A673 (cell line): ENCODE measurements around the gene CALM3.

ENCODE experiments used
- EZH2 ChIP-seq: fragments of 200-600 bp; sonication (generic); IDR thresholded peaks from 2 replicates; pipeline ENCODE4 v1.6.1; 2017; ENCODE audit warnings: borderline replicate concordance, low read depth, mild to moderate bottlenecking, mixed read lengths, antibody characterized with exemption, low read length; ENCODE audit not compliant: poor library complexity, severe bottlenecking
- TF ChIP-seq, protein P1 (sequence below): fragments of 300-800, 200-600 bp; sonication (generic); conservative IDR thresholded peaks from 2 replicates; pipeline ENCODE4 v1.5.1; 2017; ENCODE audit warnings: low read depth, mild to moderate bottlenecking, antibody characterized with exemption, low read length, moderate library complexity, mixed read lengths

DNA sequence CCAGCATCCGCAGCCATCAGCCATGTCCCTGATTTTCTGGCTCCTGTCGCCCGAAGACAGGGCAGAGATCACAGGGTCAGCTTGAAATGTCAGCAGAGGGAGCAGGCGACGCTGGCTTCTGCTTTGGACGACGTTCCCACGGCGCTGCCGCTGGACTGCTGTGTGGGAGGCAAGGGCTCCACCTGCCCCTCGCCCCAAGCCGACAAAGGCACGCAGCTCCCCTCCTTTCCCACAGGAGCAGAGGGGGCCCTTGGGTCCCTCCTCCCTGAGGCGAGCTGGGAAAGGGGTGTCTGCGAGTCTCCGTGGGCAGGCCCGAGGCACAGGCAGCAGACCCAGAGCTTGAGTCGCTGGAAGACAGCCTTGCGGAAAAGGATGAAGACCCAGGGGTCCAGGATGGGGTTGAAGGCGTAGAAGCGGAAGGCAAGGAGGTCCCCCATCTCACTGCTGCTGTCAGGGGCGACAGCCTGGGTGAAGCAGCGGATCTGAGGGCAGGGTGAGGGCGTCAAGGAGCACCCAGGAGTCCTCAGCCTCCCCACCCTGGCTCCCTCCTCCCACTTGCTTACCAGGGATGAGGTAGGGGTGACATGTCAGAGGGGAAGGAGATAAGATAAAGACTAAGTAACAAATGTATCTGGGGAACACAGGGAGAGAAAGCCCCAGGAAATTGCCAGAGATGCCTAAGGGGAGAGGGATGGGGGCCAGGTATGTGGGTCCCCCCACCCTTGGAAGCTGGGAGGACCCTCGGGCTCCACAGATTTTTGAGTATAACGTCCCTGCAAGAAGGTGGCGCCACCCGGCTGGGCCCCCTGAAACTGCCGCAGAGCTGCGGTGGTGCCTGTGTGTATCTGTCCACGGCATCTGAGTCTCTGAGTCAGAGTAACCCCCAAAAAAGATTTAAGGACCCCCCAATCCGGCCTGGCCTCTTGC is 20.3 kb downstream of the CALM3 start:
- TF ChIP-seq, protein P1, sequence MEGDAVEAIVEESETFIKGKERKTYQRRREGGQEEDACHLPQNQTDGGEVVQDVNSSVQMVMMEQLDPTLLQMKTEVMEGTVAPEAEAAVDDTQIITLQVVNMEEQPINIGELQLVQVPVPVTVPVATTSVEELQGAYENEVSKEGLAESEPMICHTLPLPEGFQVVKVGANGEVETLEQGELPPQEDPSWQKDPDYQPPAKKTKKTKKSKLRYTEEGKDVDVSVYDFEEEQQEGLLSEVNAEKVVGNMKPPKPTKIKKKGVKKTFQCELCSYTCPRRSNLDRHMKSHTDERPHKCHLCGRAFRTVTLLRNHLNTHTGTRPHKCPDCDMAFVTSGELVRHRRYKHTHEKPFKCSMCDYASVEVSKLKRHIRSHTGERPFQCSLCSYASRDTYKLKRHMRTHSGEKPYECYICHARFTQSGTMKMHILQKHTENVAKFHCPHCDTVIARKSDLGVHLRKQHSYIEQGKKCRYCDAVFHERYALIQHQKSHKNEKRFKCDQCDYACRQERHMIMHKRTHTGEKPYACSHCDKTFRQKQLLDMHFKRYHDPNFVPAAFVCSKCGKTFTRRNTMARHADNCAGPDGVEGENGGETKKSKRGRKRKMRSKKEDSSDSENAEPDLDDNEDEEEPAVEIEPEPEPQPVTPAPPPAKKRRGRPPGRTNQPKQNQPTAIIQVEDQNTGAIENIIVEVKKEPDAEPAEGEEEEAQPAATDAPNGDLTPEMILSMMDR, result peak; percentile 35; the same call in 1 of the 2 replicates
- TF ChIP-seq EZH2, result no peak
